K562 (cell line): ENCODE data around the gene KCNIP2. TPM values are rescaled to one million over a fixed set of nuclear protein-coding genes. Genes with fewer than 3 reads are reported as not detected.

Source experiments
- ATAC-seq: fragments of 200-7000 bp; cut with Tn5 transposase; 3 replicates; pipeline ENCODE4 v1.9.1; 2020; ENCODE audit warnings: moderate library complexity
- BruUV-seq: library from RNA; stranded (reverse); fragments of 400-500 nt; replicated peaks from 2 replicates; lab custom pipeline; 2021; lab: Mats Ljungman, UMichigan
- CTCF ChIA-PET: fragments of 300-600 bp; formaldehyde crosslinking; extraction: SDS; loops from one replicate; lab custom pipeline; 2021; ENCODE audit warnings: low intra/inter-chr PET ratio; lab: Yijun Ruan, JAX
- POLR2A ChIA-PET: fragments of 300-600, 350-650 bp; sonication (Branson Sonifier 250); formaldehyde crosslinking; extraction: SDS; loops from one replicate; lab custom pipeline; 2021; ENCODE audit warnings: antibody characterized with exemption, inconsistent platforms; lab: Yijun Ruan, JAX
- DNase-seq, 4 experiments: peaks; one replicate each; pipeline versions ENCODE4 v3.0.0 to v3.0.0-alpha.2; 2011 to 2018; ENCODE audit warnings: low spot score in 3 of 4, mixed read lengths in 3 of 4; ENCODE audit errors: extremely low read depth in 1 of 4
- FAIRE-seq: peaks from 2 replicates; lab custom pipeline; 2011; peaks lifted over from hg19 to GRCh38; lab: Jason Lieb, UNC
- H2AFZ ChIP-seq: 2 replicates; pipeline ENCODE4 v1.6.0; 2011; ENCODE audit warnings: low read depth, low read length, control low read depth, inconsistent platforms
- H3K27ac ChIP-seq: fragments of 200-600 bp; 3 replicates; pipeline ENCODE4 v1.8.0; 2011; ENCODE audit warnings: low read depth, mild to moderate bottlenecking, control low read depth, inconsistent platforms, low read length, moderate library complexity, mixed read lengths; ENCODE audit errors: extremely low read depth
- H3K27me3 ChIP-seq, 2 experiments: fragments of 300-600 bp in 1 of 2; 2 replicates in 1 of 2; 3 replicates in 1 of 2; pipeline versions ENCODE4 v1.6.0 to v1.8.0; 2011; ENCODE audit warnings: inconsistent platforms in 2 of 2, low read length in 2 of 2, mild to moderate bottlenecking in 1 of 2, mixed read lengths in 1 of 2, moderate library complexity in 1 of 2; ENCODE audit not compliant: control insufficient read depth in 2 of 2, insufficient read depth in 2 of 2
- H3K36me3 ChIP-seq: fragments of 300-600 bp; 3 replicates; pipeline ENCODE4 v1.8.0; 2011; ENCODE audit warnings: mild to moderate bottlenecking, low read length, inconsistent platforms; ENCODE audit not compliant: control insufficient read depth, insufficient read depth
- H3K4me1 ChIP-seq, 2 experiments: fragments of 200-600 bp in 1 of 2; replicated peaks in 1 of 2; 2 replicates in 1 of 2; 3 replicates in 1 of 2; pipeline versions ENCODE4 v1.5.1 to v1.8.0; 2011; ENCODE audit warnings: inconsistent platforms in 2 of 2, low read length in 2 of 2, mild to moderate bottlenecking in 1 of 2, mixed read lengths in 1 of 2, moderate library complexity in 1 of 2; ENCODE audit not compliant: control insufficient read depth in 2 of 2, insufficient read depth in 2 of 2
- H3K4me2 ChIP-seq: 2 replicates; pipeline ENCODE4 v1.6.1; 2011; ENCODE audit warnings: low read length, control low read depth, inconsistent platforms, mixed read lengths; ENCODE audit not compliant: insufficient read depth
- H3K4me3 ChIP-seq: fragments of 200-600 bp; sonication (generic), shearing (Covaris generic); 2 replicates; pipeline ENCODE4 v1.5.1; 2016; ENCODE audit warnings: control low read depth, inconsistent platforms
- H3K79me2 ChIP-seq: fragments of 200-600 bp; 3 replicates; pipeline ENCODE4 v1.8.0; 2011; ENCODE audit warnings: low read length, inconsistent platforms; ENCODE audit not compliant: control insufficient read depth, insufficient read depth
- H3K9ac ChIP-seq, 2 experiments: 2 replicates each; pipeline versions ENCODE4 v1.6.0 to v1.6.1; 2011; ENCODE audit warnings: low read depth in 2 of 2, low read length in 2 of 2, control low read depth in 1 of 2, inconsistent platforms in 1 of 2, mild to moderate bottlenecking in 1 of 2, mixed read lengths in 1 of 2; ENCODE audit not compliant: insufficient read depth in 1 of 2
- H3K9me1 ChIP-seq: one replicate; pipeline ENCODE4 v1.6.0; 2011; ENCODE audit warnings: inconsistent platforms, mild to moderate bottlenecking, low read length, moderate library complexity; ENCODE audit not compliant: control insufficient read depth, insufficient read depth
- H3K9me3 ChIP-seq: replicated peaks from 2 replicates; pipeline ENCODE4 v1.5.1; 2011; ENCODE audit warnings: low read depth, low read length, inconsistent platforms; ENCODE audit not compliant: control insufficient read depth, insufficient read depth
- H4K20me1 ChIP-seq: replicated peaks from 2 replicates; pipeline ENCODE4 v1.6.1; 2011; ENCODE audit warnings: low read length, inconsistent platforms, mixed read lengths; ENCODE audit not compliant: control insufficient read depth, insufficient read depth
- ARID1B ChIP-seq: fragments of 450-650 bp; IDR thresholded peaks from 2 replicates; pipeline ENCODE4 v1.6.1; 2016; ENCODE audit warnings: antibody characterized with exemption, mild to moderate bottlenecking, inconsistent platforms
- BRCA1 ChIP-seq, 2 experiments: fragments of 450-650 bp in 1 of 2; sonication (generic) in 1 of 2; formaldehyde crosslinking in 1 of 2; IDR thresholded peaks; 2 replicates each; pipeline versions ENCODE4 v1.5.0 to v1.6.1; 2017 to 2020; ENCODE audit warnings: mild to moderate bottlenecking in 1 of 2, missing genetic modification reagents in 1 of 2
- HLTF ChIP-seq: fragments of 450-650 bp; IDR thresholded peaks from 2 replicates; pipeline ENCODE4 v1.6.1; 2016
- RB1 ChIP-seq: fragments of 450-650 bp; IDR thresholded peaks from 2 replicates; pipeline ENCODE4 v1.6.1; 2017; ENCODE audit warnings: low read depth, mild to moderate bottlenecking
- RBM25 ChIP-seq: fragments of 200-400 bp; formaldehyde crosslinking; IDR thresholded peaks from 2 replicates; pipeline ENCODE4 v1.6.1; 2018; ENCODE audit warnings: low read length, low read depth, moderate library complexity; ENCODE audit not compliant: severe bottlenecking
- SRF ChIP-seq, 2 experiments: fragments of 250-450, 450-650 bp in 1 of 2; sonication (Bioruptor Pico) in 1 of 2; sonication (generic) in 1 of 2; formaldehyde crosslinking; IDR thresholded peaks; 2 replicates each; pipeline versions ENCODE4 v1.5.0 to v1.5.1; 2020 to 2022; ENCODE audit warnings: mild to moderate bottlenecking in 1 of 2, missing genetic modification reagents in 1 of 2
- TEAD2 ChIP-seq: fragments of 450-650 bp; IDR thresholded peaks from 2 replicates; pipeline ENCODE4 v1.6.1; 2016; ENCODE audit warnings: missing genetic modification characterization, control low read depth, missing compliant biosample characterization
- ZNF239 ChIP-seq: fragments of 250-450 bp; sonication (Bioruptor Pico); IDR thresholded peaks from 2 replicates; pipeline ENCODE4 v1.4.0; 2020; ENCODE audit warnings: mild to moderate bottlenecking
- ZNF24 ChIP-seq: fragments of 450-650 bp; IDR thresholded peaks from 2 replicates; pipeline ENCODE4 v1.6.1; 2016
- ZNF324 ChIP-seq: fragments of 250-450 bp; sonication (Bioruptor Pico); IDR thresholded peaks from 2 replicates; pipeline ENCODE4 v1.4.0; 2020; ENCODE audit warnings: mild to moderate bottlenecking
- ZNF76 ChIP-seq: fragments of 250-450 bp; sonication (Bioruptor Pico); IDR thresholded peaks from 2 replicates; pipeline ENCODE4 v1.4.0; 2020; ENCODE audit warnings: mild to moderate bottlenecking, moderate library complexity, borderline replicate concordance
- ZNF778 ChIP-seq: fragments of 450-650 bp; formaldehyde crosslinking; IDR thresholded peaks from 2 replicates; pipeline ENCODE4 v1.4.0; 2020; ENCODE audit warnings: mild to moderate bottlenecking, moderate library complexity
- ZSCAN29 ChIP-seq: fragments of 450-650 bp; IDR thresholded peaks from 2 replicates; pipeline ENCODE4 v1.6.1; 2017
- WGBS: fragments of 100-300 bp; shearing (Covaris generic); methylation state at CpG from one replicate; pipeline ENCODE4 v1.1.6; 2016; ENCODE audit warnings: low coverage, mixed read lengths; ENCODE audit not compliant: insufficient coverage; ENCODE audit errors: missing lambda C conversion rate; 5-methylcytosine and 5-hydroxymethylcytosine counted together
- in situ Hi-C: fragments of 300-500 bp; cut with MboI; formaldehyde crosslinking; loops from 4 replicates; pipeline ENCODE4 v1.15.0; 2018; ENCODE audit warnings: inconsistent platforms, mixed read lengths
- intact Hi-C: fragments of 100-400 bp; cut with micrococcal nuclease; formaldehyde crosslinking; loops from 2 replicates; pipeline ENCODE4 v1.14.2; 2022
- polyA plus RNA-seq, 8 experiments: library from polyadenylated mRNA; depleted of rRNA in 4 of 8; stranded (reverse) in 5 of 8; unstranded in 3 of 8; fragments of >200 nt; fragmentation: Nextera tagmentation in 2 of 8; fragmentation: Illumina TruSeq in 1 of 8; extraction: Ambion mirVana in 2 of 8; extraction: Trizol in 1 of 8; gene quantifications; 2 replicates each; pipeline versions ENCODE4 v1.2.1 to v1.2.3, GENCODE V29; 2011 to 2014; ENCODE audit warnings: inconsistent platforms in 1 of 8, missing spikeins in 1 of 8
- total RNA-seq, 7 experiments: library from RNA; depleted of rRNA in 6 of 7; stranded (reverse); fragments of >200 nt in 6 of 7; fragmentation: Illumina TruSeq in 2 of 7; extraction: Trizol in 2 of 7; gene quantifications; 2 replicates each; pipeline versions ENCODE4 v1.2.1 to v1.2.3, GENCODE V29; 2011 to 2021; ENCODE audit warnings: low replicate concordance in 1 of 7
- TF ChIP-seq, protein P1 (sequence below): fragments of 150-350 bp; conservative IDR thresholded peaks from 2 replicates; pipeline ENCODE4 v1.6.1; 2014; ENCODE audit warnings: low read length
- TF ChIP-seq, protein P2 (sequence below): fragments of 450-650 bp; IDR thresholded peaks from 2 replicates; pipeline ENCODE4 v1.6.1; 2016; ENCODE audit warnings: antibody characterized with exemption
- TF ChIP-seq, protein P3 (sequence below): fragments of 250-450 bp; sonication (Bioruptor Pico); IDR thresholded peaks from 2 replicates; pipeline ENCODE4 v1.8.0; 2022; ENCODE audit warnings: inconsistent platforms

The KCNIP2 gene
- total and polyA plus RNA-seq, 9 of the 15 experiments (the other 6 are each of a cell fraction or from before 2014, with no cell fraction given), result 2.5 to 7.6 (median 4.1) TPM

DNA sequence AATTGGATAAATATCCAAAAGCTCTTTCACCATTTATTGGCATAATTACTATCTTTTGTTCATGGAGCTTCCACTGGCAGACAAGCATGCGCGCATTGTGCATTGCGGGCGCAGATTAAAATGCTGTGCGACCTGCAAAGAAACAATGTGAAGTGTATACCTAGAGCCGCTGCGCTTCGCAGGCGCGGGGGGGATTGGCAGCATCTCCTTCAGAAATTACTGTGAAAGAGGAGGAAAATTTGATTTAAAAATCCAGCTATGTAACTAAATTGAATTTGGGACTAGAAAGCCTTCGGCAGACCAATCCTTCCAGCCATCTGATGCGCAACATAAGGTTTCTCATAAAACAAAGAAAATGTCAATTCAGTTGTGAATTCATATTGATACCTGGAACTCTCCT, 50.1 kb downstream of the KCNIP2 start:
- Histone ChIP-seq H4K20me1 (no peaks in the 10 kb centered on the region), H2AFZ (no peak overlapping the region), H3K27ac (no peak overlapping the region), H3K36me3 (peaks cover 88% of the 10 kb centered on the region), H3K9me1 (no peaks in the 10 kb centered on the region), H3K4me2 (no peak overlapping the region), H3K27me3 (no peaks in the 10 kb centered on the region), H3K9me3 (no peaks in the 10 kb centered on the region), H3K4me1 (peaks cover 0 to 5% of the 10 kb centered on the region in 2 experiments; a peak in 3 of 5 replicates), H3K9ac (no peak overlapping the region)
- no peak for ATAC-seq
- DNase-seq, result no peak
- 98% methylated on average over 12 of the region's 12 CpGs for WGBS
- in situ Hi-C loops, result no loop called here
- no TSS peak for BruUV-seq
- no peak for FAIRE-seq
- intact Hi-C loops, result no loop called here
- CTCF ChIA-PET, result no interaction called here
- TF ChIP-seq, protein P1, sequence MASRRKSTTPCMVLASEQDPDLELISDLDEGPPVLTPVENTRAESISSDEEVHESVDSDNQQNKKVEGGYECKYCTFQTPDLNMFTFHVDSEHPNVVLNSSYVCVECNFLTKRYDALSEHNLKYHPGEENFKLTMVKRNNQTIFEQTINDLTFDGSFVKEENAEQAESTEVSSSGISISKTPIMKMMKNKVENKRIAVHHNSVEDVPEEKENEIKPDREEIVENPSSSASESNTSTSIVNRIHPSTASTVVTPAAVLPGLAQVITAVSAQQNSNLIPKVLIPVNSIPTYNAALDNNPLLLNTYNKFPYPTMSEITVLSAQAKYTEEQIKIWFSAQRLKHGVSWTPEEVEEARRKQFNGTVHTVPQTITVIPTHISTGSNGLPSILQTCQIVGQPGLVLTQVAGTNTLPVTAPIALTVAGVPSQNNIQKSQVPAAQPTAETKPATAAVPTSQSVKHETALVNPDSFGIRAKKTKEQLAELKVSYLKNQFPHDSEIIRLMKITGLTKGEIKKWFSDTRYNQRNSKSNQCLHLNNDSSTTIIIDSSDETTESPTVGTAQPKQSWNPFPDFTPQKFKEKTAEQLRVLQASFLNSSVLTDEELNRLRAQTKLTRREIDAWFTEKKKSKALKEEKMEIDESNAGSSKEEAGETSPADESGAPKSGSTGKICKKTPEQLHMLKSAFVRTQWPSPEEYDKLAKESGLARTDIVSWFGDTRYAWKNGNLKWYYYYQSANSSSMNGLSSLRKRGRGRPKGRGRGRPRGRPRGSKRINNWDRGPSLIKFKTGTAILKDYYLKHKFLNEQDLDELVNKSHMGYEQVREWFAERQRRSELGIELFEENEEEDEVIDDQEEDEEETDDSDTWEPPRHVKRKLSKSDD, result no peak
- no peak for TF ChIP-seq ZNF778 (CRISPR knock-in tag)
- TF ChIP-seq, protein P2, sequence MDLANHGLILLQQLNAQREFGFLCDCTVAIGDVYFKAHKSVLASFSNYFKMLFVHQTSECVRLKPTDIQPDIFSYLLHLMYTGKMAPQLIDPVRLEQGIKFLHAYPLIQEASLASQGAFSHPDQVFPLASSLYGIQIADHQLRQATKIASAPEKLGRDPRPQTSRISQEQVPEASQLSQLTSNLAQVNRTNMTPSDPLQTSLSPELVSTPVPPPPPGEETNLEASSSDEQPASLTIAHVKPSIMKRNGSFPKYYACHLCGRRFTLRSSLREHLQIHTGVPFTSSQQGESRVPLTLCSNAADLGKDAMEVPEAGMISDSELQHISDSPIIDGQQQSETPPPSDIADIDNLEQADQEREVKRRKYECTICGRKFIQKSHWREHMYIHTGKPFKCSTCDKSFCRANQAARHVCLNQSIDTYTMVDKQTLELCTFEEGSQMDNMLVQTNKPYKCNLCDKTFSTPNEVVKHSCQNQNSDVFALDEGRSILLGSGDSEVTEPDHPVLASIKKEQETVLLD, result no peak
- TF ChIP-seq ZNF324 (CRISPR knock-in tag), result no peak
- TF ChIP-seq RBM25, result no peak
- no peak for TF ChIP-seq ZNF76
- no peak for TF ChIP-seq ZNF24
- TF ChIP-seq ARID1B, result no peak
- TF ChIP-seq ZSCAN29, result no peak
- no peak for TF ChIP-seq BRCA1 (IDR thresholded peaks at IDR 0.05)
- no peak for TF ChIP-seq BRCA1 (CRISPR knock-in tag; IDR thresholded peaks at IDR 0.05)
- no peak for TF ChIP-seq ZNF239
- TF ChIP-seq RB1, result no peak
- TF ChIP-seq HLTF, result no peak
- TF ChIP-seq SRF (CRISPR knock-in tag; IDR thresholded peaks at IDR 0.05), result no peak
- no peak for TF ChIP-seq TEAD2 (tag)
- TF ChIP-seq, protein P3, sequence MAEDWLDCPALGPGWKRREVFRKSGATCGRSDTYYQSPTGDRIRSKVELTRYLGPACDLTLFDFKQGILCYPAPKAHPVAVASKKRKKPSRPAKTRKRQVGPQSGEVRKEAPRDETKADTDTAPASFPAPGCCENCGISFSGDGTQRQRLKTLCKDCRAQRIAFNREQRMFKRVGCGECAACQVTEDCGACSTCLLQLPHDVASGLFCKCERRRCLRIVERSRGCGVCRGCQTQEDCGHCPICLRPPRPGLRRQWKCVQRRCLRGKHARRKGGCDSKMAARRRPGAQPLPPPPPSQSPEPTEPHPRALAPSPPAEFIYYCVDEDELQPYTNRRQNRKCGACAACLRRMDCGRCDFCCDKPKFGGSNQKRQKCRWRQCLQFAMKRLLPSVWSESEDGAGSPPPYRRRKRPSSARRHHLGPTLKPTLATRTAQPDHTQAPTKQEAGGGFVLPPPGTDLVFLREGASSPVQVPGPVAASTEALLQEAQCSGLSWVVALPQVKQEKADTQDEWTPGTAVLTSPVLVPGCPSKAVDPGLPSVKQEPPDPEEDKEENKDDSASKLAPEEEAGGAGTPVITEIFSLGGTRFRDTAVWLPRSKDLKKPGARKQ (CRISPR knock-in tag), result no peak
- TF ChIP-seq, all 486 proteins: peak for 0
- no peak overlapping the region for H3K4me3 ChIP-seq
- POLR2A ChIA-PET, result interaction anchor here (4.9 kb wide), 1 partner anchor 9 kb away, joined by 34 read pairs; the partner anchor contains the start of gene NPM3
- H3K79me2 ChIP-seq, result peaks cover 30% of the 10 kb centered on the region
